ENCODE measurements around the gene GTF3C4. TPM values are rescaled to one million over a fixed set of nuclear protein-coding genes. Genes with fewer than 3 reads are reported as not detected.
A peak's percentile ranks its signal among the peaks of the same experiment; 100 is the strongest.

Gene GTF3C4
- polyA plus RNA-seq, 1 of the 3 experiments (the other 2 are of a cell fraction): 2.8 TPM

DNA sequence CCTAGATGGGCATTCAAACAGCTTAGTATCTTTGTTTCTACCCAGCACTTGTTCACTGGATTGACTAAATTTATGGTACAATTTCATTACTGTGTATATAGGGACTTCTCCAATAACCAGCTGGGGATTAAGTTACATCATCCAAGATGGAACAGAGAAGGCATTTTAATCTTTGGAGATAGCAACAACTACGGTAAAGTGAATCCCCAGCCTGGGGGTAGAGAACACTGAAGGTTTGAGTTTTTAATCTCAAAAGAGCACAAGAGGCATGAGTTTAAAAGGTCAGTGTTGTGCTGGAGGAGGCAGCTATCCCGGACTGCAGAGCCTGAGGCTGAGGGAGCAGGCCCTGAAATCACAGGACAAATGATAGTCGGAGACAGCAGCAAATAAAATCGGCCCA, 29.0 kb upstream of the GTF3C4 start (continued):
- TF ChIP-seq, protein P1, sequence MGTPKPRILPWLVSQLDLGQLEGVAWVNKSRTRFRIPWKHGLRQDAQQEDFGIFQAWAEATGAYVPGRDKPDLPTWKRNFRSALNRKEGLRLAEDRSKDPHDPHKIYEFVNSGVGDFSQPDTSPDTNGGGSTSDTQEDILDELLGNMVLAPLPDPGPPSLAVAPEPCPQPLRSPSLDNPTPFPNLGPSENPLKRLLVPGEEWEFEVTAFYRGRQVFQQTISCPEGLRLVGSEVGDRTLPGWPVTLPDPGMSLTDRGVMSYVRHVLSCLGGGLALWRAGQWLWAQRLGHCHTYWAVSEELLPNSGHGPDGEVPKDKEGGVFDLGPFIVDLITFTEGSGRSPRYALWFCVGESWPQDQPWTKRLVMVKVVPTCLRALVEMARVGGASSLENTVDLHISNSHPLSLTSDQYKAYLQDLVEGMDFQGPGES (IDR thresholded peaks at IDR 0.05; ENCODE audit: low read depth, low read length): no peak

DNA sequence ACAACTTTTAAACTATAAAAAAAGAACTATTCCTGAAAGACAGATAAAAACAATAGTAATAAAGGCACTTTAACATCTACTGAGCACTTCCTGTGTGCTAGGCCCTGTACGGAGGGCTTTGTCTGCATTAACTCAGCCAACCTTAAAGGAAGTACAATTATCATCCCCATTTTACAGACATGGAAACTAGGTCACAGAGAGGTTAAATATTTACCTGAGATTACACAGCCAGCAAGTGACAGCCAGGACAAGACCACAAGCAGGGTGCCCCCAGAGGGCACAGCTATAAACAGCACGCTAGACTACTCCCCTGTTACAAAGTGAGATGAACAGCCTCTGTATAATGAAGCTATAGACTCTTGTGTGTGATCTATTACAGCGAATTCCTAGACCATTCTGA, 26.0 kb upstream of the GTF3C4 start:
- CTCF ChIA-PET: interaction anchor here (1.0 to 1.8 kb wide), 7 partner anchors 9 to 257 kb away, joined by 3 to 5 read pairs (median 4); no protein-coding TSS in a partner anchor
- Histone ChIP-seq H3K79me2 (ENCODE audit: insufficient read depth) (no peaks in the 10 kb centered on the region), H3K36me3 (replicated peaks in 1 of 2; ENCODE audit: control insufficient read depth in 1 of 2, insufficient read depth in 2 of 2, low read length in 1 of 2) (peaks cover 48 to 89% of the 10 kb centered on the region in 2 experiments)

DNA sequence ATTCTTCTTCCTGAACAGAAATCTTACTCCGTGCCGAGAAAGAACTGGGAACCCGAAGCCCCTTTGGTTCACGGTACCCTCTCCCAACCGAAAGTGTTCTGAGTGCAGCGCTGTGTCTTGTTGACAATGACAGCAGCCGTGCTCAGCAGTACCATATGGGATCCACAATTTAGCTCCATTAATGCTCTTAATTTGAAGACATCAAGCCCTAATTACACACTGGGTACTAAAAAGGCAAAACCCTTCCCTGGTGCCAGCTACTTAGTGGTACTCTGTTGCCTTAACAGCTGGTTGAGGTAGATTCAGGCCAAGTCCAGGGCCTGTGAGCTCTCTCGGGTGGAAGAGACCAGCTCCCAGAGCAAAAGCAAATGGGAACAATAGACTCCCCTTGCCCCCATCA, 25.0 kb upstream of the GTF3C4 start:
- Histone ChIP-seq H3K9me2 (no peaks in the 10 kb centered on the region), H3F3A (replicated peaks; ENCODE audit: insufficient read depth) (peaks cover 10% of the 10 kb centered on the region), H3K36me3 (replicated peaks in 1 of 2; ENCODE audit: control insufficient read depth in 1 of 2, insufficient read depth in 2 of 2, low read length in 1 of 2) (peaks cover 57 to 89% of the 10 kb centered on the region in 2 experiments), H3K27me3 (ENCODE audit: insufficient read depth) (no peaks in the 10 kb centered on the region), H3K9ac (no peak overlapping the region), H2AFZ (ENCODE audit: low read depth) (no peak overlapping the region), H3K79me2 (ENCODE audit: insufficient read depth) (no peaks in the 10 kb centered on the region), H4K20me1 (ENCODE audit: insufficient read depth) (no peaks in the 10 kb centered on the region), H3K4me1 (ENCODE audit: control insufficient read depth in 1 of 2, insufficient read depth in 2 of 2, low read depth in 1 of 2, low read length in 1 of 2) (peaks cover 0 to 7% of the 10 kb centered on the region in 2 experiments; a peak in 3 of 4 replicates), H3K4me3 (ENCODE audit: low read depth in 2 of 2, low read length in 1 of 2) (no peak overlapping the region), H3K4me2 (no peak overlapping the region), H3K9me3 (no peaks in the 10 kb centered on the region), H3K27ac (ENCODE audit: low read depth in 2 of 2, low read length in 1 of 2) (no peak overlapping the region)
- ChIA-PET CTCF (interaction anchor here (1.0 to 1.8 kb wide), 5 partner anchors 8 to 256 kb away, joined by 3 to 5 read pairs (median 5); no protein-coding TSS in a partner anchor), POLR2A (no interaction called here)
- WGBS (ENCODE audit: low lambda C conversion rate): 100% methylated on average over 8 of the region's 8 CpGs
- DNase-seq: no peak
- TF ChIP-seq RAD21 (IDR thresholded peaks at IDR 0.05; ENCODE audit: low read length) (no peak), YY1 (IDR thresholded peaks at IDR 0.05; ENCODE audit: low read depth) (no peak), GABPA (IDR thresholded peaks at IDR 0.05; ENCODE audit: low read depth) (no peak), FOXM1 (IDR thresholded peaks at IDR 0.05; ENCODE audit: low read depth) (no peak), EP300 (IDR thresholded peaks at IDR 0.05; ENCODE audit: borderline replicate concordance in 1 of 2, low read depth in 1 of 2, low read length in 1 of 2) (no peak), NFIC (IDR thresholded peaks at IDR 0.05; ENCODE audit: borderline replicate concordance) (no peak), CHD2 (IDR thresholded peaks at IDR 0.05; ENCODE audit: low read length, partially characterized antibody) (no peak), ELF1 (IDR thresholded peaks at IDR 0.05) (no peak), RFX5 (IDR thresholded peaks at IDR 0.05; ENCODE audit: low read length) (no peak)
- TF ChIP-seq, protein P2, sequence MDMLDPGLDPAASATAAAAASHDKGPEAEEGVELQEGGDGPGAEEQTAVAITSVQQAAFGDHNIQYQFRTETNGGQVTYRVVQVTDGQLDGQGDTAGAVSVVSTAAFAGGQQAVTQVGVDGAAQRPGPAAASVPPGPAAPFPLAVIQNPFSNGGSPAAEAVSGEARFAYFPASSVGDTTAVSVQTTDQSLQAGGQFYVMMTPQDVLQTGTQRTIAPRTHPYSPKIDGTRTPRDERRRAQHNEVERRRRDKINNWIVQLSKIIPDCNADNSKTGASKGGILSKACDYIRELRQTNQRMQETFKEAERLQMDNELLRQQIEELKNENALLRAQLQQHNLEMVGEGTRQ (IDR thresholded peaks at IDR 0.05; ENCODE audit: borderline replicate concordance, low read depth, low read length): no peak
- TF ChIP-seq, protein P3, sequence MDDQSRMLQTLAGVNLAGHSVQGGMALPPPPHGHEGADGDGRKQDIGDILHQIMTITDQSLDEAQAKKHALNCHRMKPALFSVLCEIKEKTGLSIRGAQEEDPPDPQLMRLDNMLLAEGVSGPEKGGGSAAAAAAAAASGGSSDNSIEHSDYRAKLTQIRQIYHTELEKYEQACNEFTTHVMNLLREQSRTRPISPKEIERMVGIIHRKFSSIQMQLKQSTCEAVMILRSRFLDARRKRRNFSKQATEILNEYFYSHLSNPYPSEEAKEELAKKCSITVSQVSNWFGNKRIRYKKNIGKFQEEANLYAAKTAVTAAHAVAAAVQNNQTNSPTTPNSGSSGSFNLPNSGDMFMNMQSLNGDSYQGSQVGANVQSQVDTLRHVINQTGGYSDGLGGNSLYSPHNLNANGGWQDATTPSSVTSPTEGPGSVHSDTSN (IDR thresholded peaks at IDR 0.05): no peak
- TF ChIP-seq, protein P4, sequence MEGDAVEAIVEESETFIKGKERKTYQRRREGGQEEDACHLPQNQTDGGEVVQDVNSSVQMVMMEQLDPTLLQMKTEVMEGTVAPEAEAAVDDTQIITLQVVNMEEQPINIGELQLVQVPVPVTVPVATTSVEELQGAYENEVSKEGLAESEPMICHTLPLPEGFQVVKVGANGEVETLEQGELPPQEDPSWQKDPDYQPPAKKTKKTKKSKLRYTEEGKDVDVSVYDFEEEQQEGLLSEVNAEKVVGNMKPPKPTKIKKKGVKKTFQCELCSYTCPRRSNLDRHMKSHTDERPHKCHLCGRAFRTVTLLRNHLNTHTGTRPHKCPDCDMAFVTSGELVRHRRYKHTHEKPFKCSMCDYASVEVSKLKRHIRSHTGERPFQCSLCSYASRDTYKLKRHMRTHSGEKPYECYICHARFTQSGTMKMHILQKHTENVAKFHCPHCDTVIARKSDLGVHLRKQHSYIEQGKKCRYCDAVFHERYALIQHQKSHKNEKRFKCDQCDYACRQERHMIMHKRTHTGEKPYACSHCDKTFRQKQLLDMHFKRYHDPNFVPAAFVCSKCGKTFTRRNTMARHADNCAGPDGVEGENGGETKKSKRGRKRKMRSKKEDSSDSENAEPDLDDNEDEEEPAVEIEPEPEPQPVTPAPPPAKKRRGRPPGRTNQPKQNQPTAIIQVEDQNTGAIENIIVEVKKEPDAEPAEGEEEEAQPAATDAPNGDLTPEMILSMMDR (IDR thresholded peaks at IDR 0.05): no peak
- TF ChIP-seq, protein P5, sequence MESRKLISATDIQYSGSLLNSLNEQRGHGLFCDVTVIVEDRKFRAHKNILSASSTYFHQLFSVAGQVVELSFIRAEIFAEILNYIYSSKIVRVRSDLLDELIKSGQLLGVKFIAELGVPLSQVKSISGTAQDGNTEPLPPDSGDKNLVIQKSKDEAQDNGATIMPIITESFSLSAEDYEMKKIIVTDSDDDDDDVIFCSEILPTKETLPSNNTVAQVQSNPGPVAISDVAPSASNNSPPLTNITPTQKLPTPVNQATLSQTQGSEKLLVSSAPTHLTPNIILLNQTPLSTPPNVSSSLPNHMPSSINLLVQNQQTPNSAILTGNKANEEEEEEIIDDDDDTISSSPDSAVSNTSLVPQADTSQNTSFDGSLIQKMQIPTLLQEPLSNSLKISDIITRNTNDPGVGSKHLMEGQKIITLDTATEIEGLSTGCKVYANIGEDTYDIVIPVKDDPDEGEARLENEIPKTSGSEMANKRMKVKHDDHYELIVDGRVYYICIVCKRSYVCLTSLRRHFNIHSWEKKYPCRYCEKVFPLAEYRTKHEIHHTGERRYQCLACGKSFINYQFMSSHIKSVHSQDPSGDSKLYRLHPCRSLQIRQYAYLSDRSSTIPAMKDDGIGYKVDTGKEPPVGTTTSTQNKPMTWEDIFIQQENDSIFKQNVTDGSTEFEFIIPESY (IDR thresholded peaks at IDR 0.05; ENCODE audit: borderline replicate concordance, low read depth): no peak

More for the DNA sequence above, 26.0 kb upstream of the GTF3C4 start:
- no peak overlapping the region for H2AFZ ChIP-seq (ENCODE audit: low read depth)
- no peaks in the 10 kb centered on the region for H3K27me3 ChIP-seq (ENCODE audit: insufficient read depth)
- H3K9me2 ChIP-seq: no peaks in the 10 kb centered on the region
- H3K4me3 ChIP-seq (ENCODE audit: low read depth in 2 of 2, low read length in 1 of 2): no peak overlapping the region
- H4K20me1 ChIP-seq (ENCODE audit: insufficient read depth): no peaks in the 10 kb centered on the region
- H3K9me3 ChIP-seq: no peaks in the 10 kb centered on the region
- peaks cover 0 to 7% of the 10 kb centered on the region in 2 experiments; a peak in 3 of 4 replicates for H3K4me1 ChIP-seq (ENCODE audit: control insufficient read depth in 1 of 2, insufficient read depth in 2 of 2, low read depth in 1 of 2, low read length in 1 of 2)
- 83% methylated on average over 3 of the region's 3 CpGs for WGBS (ENCODE audit: low lambda C conversion rate)
- no peak overlapping the region for H3K9ac ChIP-seq
- POLR2A ChIA-PET: no interaction called here
- TF ChIP-seq, protein P4 (IDR thresholded peaks at IDR 0.05): peak; percentile 41; the same call in 1 of the 2 replicates
- no peak for TF ChIP-seq NRF1 (IDR thresholded peaks at IDR 0.05; ENCODE audit: low read depth, low read length)
- H3K27ac ChIP-seq (ENCODE audit: low read depth in 2 of 2, low read length in 1 of 2): no peak overlapping the region
- H3K4me2 ChIP-seq: no peak overlapping the region
- peaks cover 10% of the 10 kb centered on the region for H3F3A ChIP-seq (replicated peaks; ENCODE audit: insufficient read depth)
- DNase-seq: peak; percentile 44
